PC-9 (cell line): Measurements from ENCODE around the gene UBXN10.

Experiments
- EZH2 ChIP-seq: fragments of 200-600 bp; sonication (generic); IDR thresholded peaks from 2 replicates; pipeline ENCODE4 v1.8.0; 2017; ENCODE audit warnings: antibody characterized with exemption, low read depth
- TF ChIP-seq, protein P1 (sequence below): fragments of 200-600 bp; sonication (generic); conservative IDR thresholded peaks from 2 replicates; pipeline ENCODE4 v1.6.1; 2017; ENCODE audit warnings: mixed run types, antibody characterized with exemption, mild to moderate bottlenecking, moderate library complexity

- TF ChIP-seq, protein P1, sequence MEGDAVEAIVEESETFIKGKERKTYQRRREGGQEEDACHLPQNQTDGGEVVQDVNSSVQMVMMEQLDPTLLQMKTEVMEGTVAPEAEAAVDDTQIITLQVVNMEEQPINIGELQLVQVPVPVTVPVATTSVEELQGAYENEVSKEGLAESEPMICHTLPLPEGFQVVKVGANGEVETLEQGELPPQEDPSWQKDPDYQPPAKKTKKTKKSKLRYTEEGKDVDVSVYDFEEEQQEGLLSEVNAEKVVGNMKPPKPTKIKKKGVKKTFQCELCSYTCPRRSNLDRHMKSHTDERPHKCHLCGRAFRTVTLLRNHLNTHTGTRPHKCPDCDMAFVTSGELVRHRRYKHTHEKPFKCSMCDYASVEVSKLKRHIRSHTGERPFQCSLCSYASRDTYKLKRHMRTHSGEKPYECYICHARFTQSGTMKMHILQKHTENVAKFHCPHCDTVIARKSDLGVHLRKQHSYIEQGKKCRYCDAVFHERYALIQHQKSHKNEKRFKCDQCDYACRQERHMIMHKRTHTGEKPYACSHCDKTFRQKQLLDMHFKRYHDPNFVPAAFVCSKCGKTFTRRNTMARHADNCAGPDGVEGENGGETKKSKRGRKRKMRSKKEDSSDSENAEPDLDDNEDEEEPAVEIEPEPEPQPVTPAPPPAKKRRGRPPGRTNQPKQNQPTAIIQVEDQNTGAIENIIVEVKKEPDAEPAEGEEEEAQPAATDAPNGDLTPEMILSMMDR = no peak
- no peak for TF ChIP-seq EZH2
These were observed 48.0 kb downstream of the UBXN10 start for GRCh38 chr1:20233866-20234265.
